Stimulated activated memory B cell treated with anti-CD40 and anti-IgM and Interleukin-4, amounts not matched to agents 10 μg/mL and 1 μg/mL and 100 μg/mL, for 72 hours (primary cell): ENCODE measurements around the gene TNS3.
A peak's percentile ranks its signal among the peaks of the same experiment; 100 is the strongest.

ENCODE experiments used
- ATAC-seq: fragments of 150-1000 bp; cut with Tn5 transposase; 2 replicates; pipeline ENCODE4 v1.10.0; 2021
- H3K27ac Mint-ChIP-seq: one replicate; pipeline ENCODE4 v1.8.0; 2022; ENCODE audit warnings: mild to moderate bottlenecking, mixed read lengths
- H3K27me3 Mint-ChIP-seq: one replicate; pipeline ENCODE4 v1.8.0; 2022; ENCODE audit warnings: mixed read lengths
- H3K36me3 Mint-ChIP-seq: one replicate; pipeline ENCODE4 v1.8.0; 2022; ENCODE audit warnings: mixed read lengths
- H3K4me1 Mint-ChIP-seq: one replicate; pipeline ENCODE4 v1.8.0; 2022; ENCODE audit warnings: mixed read lengths
- H3K4me3 Mint-ChIP-seq: one replicate; pipeline ENCODE4 v1.8.0; 2022; ENCODE audit warnings: mild to moderate bottlenecking, moderate library complexity, mixed read lengths
- H3K9me3 Mint-ChIP-seq: one replicate; pipeline ENCODE4 v1.8.0; 2022; ENCODE audit warnings: mixed read lengths

The TNS3 gene

GRCh38 chr7:47301657-47302295, 280.1 kb downstream of the TNS3 start:
- ATAC-seq = no peak
- H3K36me3 Mint-ChIP-seq = peaks cover 42% of the 10 kb centered on the region
- no peaks in the 10 kb centered on the region for H3K9me3 Mint-ChIP-seq
- no peaks in the 10 kb centered on the region for H3K4me1 Mint-ChIP-seq
- no peak overlapping the region for H3K27ac Mint-ChIP-seq
- no peaks in the 10 kb centered on the region for H3K27me3 Mint-ChIP-seq
- H3K4me3 Mint-ChIP-seq = no peak overlapping the region

GRCh38 chr7:47301105-47301477, 280.8 kb downstream of the TNS3 start:
- no peak for ATAC-seq
- Mint-ChIP-seq H3K9me3 (no peaks in the 10 kb centered on the region), H3K27ac (no peak overlapping the region), H3K27me3 (no peaks in the 10 kb centered on the region), H3K4me3 (no peak overlapping the region), H3K4me1 (no peaks in the 10 kb centered on the region), H3K36me3 (peaks cover 49% of the 10 kb centered on the region)

GRCh38 chr7:47300472-47301104, 281.3 kb downstream of the TNS3 start:
- Mint-ChIP-seq H3K27ac (no peak overlapping the region), H3K27me3 (no peaks in the 10 kb centered on the region), H3K36me3 (peaks cover 52% of the 10 kb centered on the region), H3K4me1 (no peaks in the 10 kb centered on the region), H3K9me3 (no peaks in the 10 kb centered on the region), H3K4me3 (no peak overlapping the region)
- ATAC-seq = no peak

GRCh38 chr7:47299496-47299895, 282.4 kb downstream of the TNS3 start:
- no peak for ATAC-seq
- Mint-ChIP-seq H3K4me3 (no peak overlapping the region), H3K27me3 (no peaks in the 10 kb centered on the region), H3K9me3 (no peaks in the 10 kb centered on the region), H3K36me3 (peaks cover 58% of the 10 kb centered on the region), H3K27ac (no peak overlapping the region), H3K4me1 (no peaks in the 10 kb centered on the region)

- Mint-ChIP-seq H3K4me3 (no peak overlapping the region), H3K27me3 (no peaks in the 10 kb centered on the region), H3K27ac (no peak overlapping the region), H3K36me3 (peaks cover 57% of the 10 kb centered on the region), H3K4me1 (no peaks in the 10 kb centered on the region), H3K9me3 (no peaks in the 10 kb centered on the region)
- ATAC-seq = no peak
Measured at GRCh38 chr7:47298636-47299035, 283.3 kb downstream of the TNS3 start.

- H3K36me3 Mint-ChIP-seq = peaks cover 62% of the 10 kb centered on the region
- H3K27me3 Mint-ChIP-seq = no peaks in the 10 kb centered on the region
- H3K27ac Mint-ChIP-seq = no peak overlapping the region
- H3K4me1 Mint-ChIP-seq = no peaks in the 10 kb centered on the region
- no peak overlapping the region for H3K4me3 Mint-ChIP-seq
- no peaks in the 10 kb centered on the region for H3K9me3 Mint-ChIP-seq
- ATAC-seq = no peak
Measured at GRCh38 chr7:47297120-47297519, 284.8 kb downstream of the TNS3 start.

GRCh38 chr7:47295606-47296005, 286.3 kb downstream of the TNS3 start:
- Mint-ChIP-seq H3K27me3 (no peaks in the 10 kb centered on the region), H3K9me3 (no peaks in the 10 kb centered on the region), H3K27ac (no peak overlapping the region), H3K36me3 (peaks cover 52% of the 10 kb centered on the region), H3K4me1 (peaks cover 14% of the 10 kb centered on the region), H3K4me3 (no peak overlapping the region)
- ATAC-seq = no peak

- Mint-ChIP-seq H3K36me3 (peaks cover 53% of the 10 kb centered on the region), H3K4me1 (peaks cover 14% of the 10 kb centered on the region), H3K4me3 (no peak overlapping the region), H3K27me3 (no peaks in the 10 kb centered on the region), H3K9me3 (no peaks in the 10 kb centered on the region), H3K27ac (no peak overlapping the region)
- ATAC-seq = no peak
Measured at GRCh38 chr7:47294556-47295222, 287.2 kb downstream of the TNS3 start.

- peaks cover 14% of the 10 kb centered on the region for H3K4me1 Mint-ChIP-seq
- H3K36me3 Mint-ChIP-seq = peaks cover 56% of the 10 kb centered on the region
- no peaks in the 10 kb centered on the region for H3K9me3 Mint-ChIP-seq
- H3K27ac Mint-ChIP-seq = no peak overlapping the region
- no peaks in the 10 kb centered on the region for H3K27me3 Mint-ChIP-seq
- no peak overlapping the region for H3K4me3 Mint-ChIP-seq
- no peak for ATAC-seq
Measured at GRCh38 chr7:47293884-47294555, 287.9 kb downstream of the TNS3 start.

GRCh38 chr7:47292832-47293309, 289.0 kb downstream of the TNS3 start:
- H3K36me3 Mint-ChIP-seq = peaks cover 60% of the 10 kb centered on the region
- H3K27me3 Mint-ChIP-seq = no peaks in the 10 kb centered on the region
- no peak overlapping the region for H3K4me3 Mint-ChIP-seq
- no peaks in the 10 kb centered on the region for H3K9me3 Mint-ChIP-seq
- ATAC-seq = no peak
- no peak overlapping the region for H3K27ac Mint-ChIP-seq
- H3K4me1 Mint-ChIP-seq = peaks cover 14% of the 10 kb centered on the region

GRCh38 chr7:47291461-47292081, 290.3 kb downstream of the TNS3 start:
- Mint-ChIP-seq H3K27ac (peak overlapping the region; percentile 86), H3K36me3 (peaks cover 61% of the 10 kb centered on the region), H3K9me3 (no peaks in the 10 kb centered on the region), H3K27me3 (no peaks in the 10 kb centered on the region), H3K4me3 (no peak overlapping the region), H3K4me1 (peaks cover 14% of the 10 kb centered on the region)
- ATAC-seq = peak; percentile 90

- peak overlapping the region; percentile 86 for H3K27ac Mint-ChIP-seq
Measured at GRCh38 chr7:47290867-47291266, 291.0 kb downstream of the TNS3 start.

GRCh38 chr7:47290466-47290865, 291.4 kb downstream of the TNS3 start:
- no peak for ATAC-seq
- Mint-ChIP-seq H3K36me3 (peaks cover 63% of the 10 kb centered on the region), H3K9me3 (peaks cover 3% of the 10 kb centered on the region), H3K27ac (peak overlapping the region; percentile 86), H3K4me3 (no peak overlapping the region), H3K27me3 (no peaks in the 10 kb centered on the region), H3K4me1 (peaks cover 14% of the 10 kb centered on the region)

More at GRCh38 chr7:47290867-47291266, 291.0 kb downstream of the TNS3 start:
- no peak overlapping the region for H3K4me3 Mint-ChIP-seq
- no peak for ATAC-seq
- H3K27me3 Mint-ChIP-seq = no peaks in the 10 kb centered on the region
- H3K36me3 Mint-ChIP-seq = peaks cover 61% of the 10 kb centered on the region
- peaks cover 14% of the 10 kb centered on the region for H3K4me1 Mint-ChIP-seq
- H3K9me3 Mint-ChIP-seq = no peaks in the 10 kb centered on the region

GRCh38 chr7:47288060-47288459, 293.9 kb downstream of the TNS3 start:
- ATAC-seq = no peak
- peaks cover 62% of the 10 kb centered on the region for H3K36me3 Mint-ChIP-seq
- H3K4me3 Mint-ChIP-seq = no peak overlapping the region
- H3K4me1 Mint-ChIP-seq = peaks cover 14% of the 10 kb centered on the region
- H3K9me3 Mint-ChIP-seq = peaks cover 5% of the 10 kb centered on the region
- no peaks in the 10 kb centered on the region for H3K27me3 Mint-ChIP-seq
- H3K27ac Mint-ChIP-seq = no peak overlapping the region

- Mint-ChIP-seq H3K36me3 (peaks cover 75% of the 10 kb centered on the region), H3K27ac (no peak overlapping the region), H3K27me3 (no peaks in the 10 kb centered on the region), H3K4me1 (peaks cover 3% of the 10 kb centered on the region), H3K9me3 (peaks cover 5% of the 10 kb centered on the region), H3K4me3 (no peak overlapping the region)
- no peak for ATAC-seq
Measured at GRCh38 chr7:47285860-47286491, 295.9 kb downstream of the TNS3 start.
